ENCODE results near the gene ARHGEF25. TPM values are rescaled to one million over a fixed set of nuclear protein-coding genes. Genes with fewer than 3 reads are reported as not detected.
"Not testable (repeated sequence)": the region's sequence is repeated elsewhere in the genome, so short reads cannot be mapped to it uniquely, and the experiment has no call there.

The ARHGEF25 gene
- total RNA-seq, 4 donors from 2014 or later = 116 to 140 (median 128) TPM

DNA sequence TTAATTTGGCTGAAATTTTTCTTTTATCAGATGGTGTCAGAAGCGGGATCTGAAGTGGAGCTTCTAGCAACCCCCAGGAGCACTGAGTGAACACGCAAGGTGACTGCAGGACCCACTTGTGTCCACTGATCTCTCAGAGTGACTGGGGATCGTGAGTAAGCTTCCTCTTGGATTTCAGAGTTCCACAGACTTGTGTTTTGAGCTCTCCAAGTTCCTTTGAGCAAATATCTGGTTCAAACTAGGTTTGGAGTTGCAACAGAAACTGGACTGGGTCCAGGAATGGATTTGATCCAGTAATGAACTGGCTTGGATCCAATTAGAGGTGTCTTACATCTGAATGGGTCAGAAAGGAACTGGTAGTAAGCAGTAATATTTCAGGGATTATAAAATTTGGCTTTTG, 46.5 kb downstream of the ARHGEF25 start:
- no peaks in the 10 kb centered on the region for H3K36me3 ChIP-seq
- no peak overlapping the region for H3K27ac ChIP-seq
- WGBS, 2 donors (ENCODE audit: low coverage in 1 of 2) = 46 to 54% methylated on average over 2 to 3 of the region's 3 CpGs
- peak; percentile 81 for ATAC-seq
- no peak for TF ChIP-seq POLR2A (IDR thresholded peaks at IDR 0.05)
- peak; percentile 46 for TF ChIP-seq POLR2AphosphoS5 (IDR thresholded peaks at IDR 0.05)
- TF ChIP-seq, protein P1, sequence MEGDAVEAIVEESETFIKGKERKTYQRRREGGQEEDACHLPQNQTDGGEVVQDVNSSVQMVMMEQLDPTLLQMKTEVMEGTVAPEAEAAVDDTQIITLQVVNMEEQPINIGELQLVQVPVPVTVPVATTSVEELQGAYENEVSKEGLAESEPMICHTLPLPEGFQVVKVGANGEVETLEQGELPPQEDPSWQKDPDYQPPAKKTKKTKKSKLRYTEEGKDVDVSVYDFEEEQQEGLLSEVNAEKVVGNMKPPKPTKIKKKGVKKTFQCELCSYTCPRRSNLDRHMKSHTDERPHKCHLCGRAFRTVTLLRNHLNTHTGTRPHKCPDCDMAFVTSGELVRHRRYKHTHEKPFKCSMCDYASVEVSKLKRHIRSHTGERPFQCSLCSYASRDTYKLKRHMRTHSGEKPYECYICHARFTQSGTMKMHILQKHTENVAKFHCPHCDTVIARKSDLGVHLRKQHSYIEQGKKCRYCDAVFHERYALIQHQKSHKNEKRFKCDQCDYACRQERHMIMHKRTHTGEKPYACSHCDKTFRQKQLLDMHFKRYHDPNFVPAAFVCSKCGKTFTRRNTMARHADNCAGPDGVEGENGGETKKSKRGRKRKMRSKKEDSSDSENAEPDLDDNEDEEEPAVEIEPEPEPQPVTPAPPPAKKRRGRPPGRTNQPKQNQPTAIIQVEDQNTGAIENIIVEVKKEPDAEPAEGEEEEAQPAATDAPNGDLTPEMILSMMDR (IDR thresholded peaks at IDR 0.05) = peak in 1 of 4 experiments; percentile 8
- no peak for TF ChIP-seq EP300 (IDR thresholded peaks at IDR 0.05)
- peaks cover 0 to 8% (median 0%) of the 10 kb centered on the region in 3 donors for H3K4me1 ChIP-seq
- no peak overlapping the region for H3K4me3 ChIP-seq
- H3K9me3 ChIP-seq = no peaks in the 10 kb centered on the region
- no peaks in the 10 kb centered on the region for H3K27me3 ChIP-seq

DNA sequence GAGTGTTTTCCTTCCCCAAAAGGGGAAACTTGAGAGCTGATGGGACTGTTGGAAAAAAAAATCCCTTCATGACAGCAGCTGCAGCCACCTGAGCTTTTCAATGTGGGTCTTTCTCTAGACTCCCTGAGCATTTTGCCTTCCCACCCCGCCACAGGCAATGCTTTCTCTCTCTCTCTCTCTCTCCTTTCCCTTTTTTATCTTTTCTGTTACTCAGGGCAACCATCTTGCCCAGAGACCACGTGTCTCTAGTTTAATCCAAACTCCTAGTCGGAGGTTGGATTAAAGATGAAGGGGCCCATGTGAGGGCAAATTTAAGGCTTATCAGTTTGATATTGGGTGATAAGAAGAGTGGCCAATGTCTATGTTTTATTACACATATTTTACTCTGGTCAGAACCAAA, 47.7 kb downstream of the ARHGEF25 start:
- no peak overlapping the region for H3K4me3 ChIP-seq
- TF ChIP-seq, protein P1 (IDR thresholded peaks at IDR 0.05) = no peak
- TF ChIP-seq EP300 (IDR thresholded peaks at IDR 0.05) (no peak), POLR2A (IDR thresholded peaks at IDR 0.05) (no peak), POLR2AphosphoS5 (IDR thresholded peaks at IDR 0.05) (no peak)
- no peaks in the 10 kb centered on the region for H3K27me3 ChIP-seq
- no peak for ATAC-seq
- WGBS, 2 donors (ENCODE audit: low coverage in 1 of 2) = 49 to 55% methylated on average over 3 of the region's 3 CpGs
- peaks cover 0 to 8% (median 0%) of the 10 kb centered on the region in 3 donors for H3K4me1 ChIP-seq
- H3K27ac ChIP-seq = no peak overlapping the region
- no peaks in the 10 kb centered on the region for H3K36me3 ChIP-seq
- H3K9me3 ChIP-seq = no peaks in the 10 kb centered on the region

DNA sequence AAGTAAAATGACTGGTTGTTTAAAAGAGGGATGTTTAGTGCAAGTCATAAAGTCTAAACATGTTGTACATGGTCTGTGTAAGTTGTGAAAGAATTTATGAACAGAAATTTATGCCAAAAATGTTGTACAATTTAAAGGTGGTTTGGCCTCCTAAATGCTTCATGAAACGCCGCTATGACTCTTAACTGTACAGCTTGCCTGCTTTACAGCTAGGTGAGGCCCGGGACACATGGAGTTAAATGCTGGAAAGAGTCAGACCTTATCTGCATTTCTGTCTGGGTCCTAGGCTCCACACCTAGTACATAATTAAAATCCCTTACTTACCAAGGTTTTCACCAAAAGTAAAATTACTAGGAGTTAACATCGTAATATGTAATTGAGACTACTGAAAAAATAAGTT, 50.1 kb downstream of the ARHGEF25 start:
- no peaks in the 10 kb centered on the region for H3K9me3 ChIP-seq
- H3K36me3 ChIP-seq = no peaks in the 10 kb centered on the region
- ATAC-seq = no peak
- no peaks in the 10 kb centered on the region for H3K27me3 ChIP-seq
- no peak overlapping the region for H3K4me3 ChIP-seq
- no peak overlapping the region for H3K27ac ChIP-seq
- TF ChIP-seq POLR2AphosphoS5 (IDR thresholded peaks at IDR 0.05) (no peak), EP300 (IDR thresholded peaks at IDR 0.05) (no peak), POLR2A (IDR thresholded peaks at IDR 0.05) (no peak)
- TF ChIP-seq, protein P1 (IDR thresholded peaks at IDR 0.05) = no peak
- WGBS, 2 donors (ENCODE audit: low coverage in 1 of 2) = 78 to 86% methylated on average over 4 of the region's 4 CpGs
- peaks cover 0 to 8% (median 0%) of the 10 kb centered on the region in 3 donors for H3K4me1 ChIP-seq

DNA sequence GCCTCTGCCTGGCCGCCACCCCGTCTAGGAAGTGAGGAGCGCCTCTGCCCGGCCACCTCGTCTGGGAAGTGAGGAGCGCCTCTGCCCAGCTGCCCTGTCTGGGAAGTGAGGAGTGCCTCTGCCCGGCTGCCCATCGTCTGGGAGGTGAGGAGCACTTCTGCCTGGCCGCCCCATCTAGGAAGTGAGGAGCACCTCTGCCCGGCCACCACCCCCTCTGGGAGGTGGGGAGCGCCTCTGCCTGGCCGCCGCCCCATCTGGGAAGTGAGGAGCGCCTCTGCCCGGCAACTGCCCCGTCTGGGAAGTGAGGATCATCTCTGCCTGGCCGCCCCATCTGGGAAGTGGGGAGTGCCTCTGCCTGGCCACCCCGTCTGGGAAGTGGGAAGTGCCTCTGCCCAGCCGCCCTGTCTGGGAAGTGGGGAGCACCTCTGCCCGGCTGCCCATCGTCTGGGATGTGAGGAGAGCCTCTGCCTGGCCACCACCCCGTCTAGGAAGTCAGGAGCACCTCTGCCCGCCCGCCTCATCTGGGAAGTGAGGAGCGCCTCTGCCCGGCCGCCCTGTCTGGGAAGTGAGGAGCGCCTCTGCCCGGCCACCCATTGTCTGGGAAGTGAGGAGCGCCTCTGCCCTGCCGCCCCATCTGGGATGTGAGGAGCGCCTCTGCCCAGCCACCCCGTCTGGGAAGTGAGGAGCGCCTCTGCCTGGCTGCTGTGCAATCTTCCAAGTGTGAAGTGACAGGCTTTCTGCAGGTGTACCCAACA, 54.0 kb downstream of the ARHGEF25 start:
- H3K27me3 ChIP-seq, H3K27ac ChIP-seq, H3K4me3 ChIP-seq, H3K4me1 ChIP-seq, H3K9me3 ChIP-seq, H3K36me3 ChIP-seq, ATAC-seq: not testable (repeated sequence)
- no CpG with 5 or more reads among the region's 34 CpGs for WGBS, 2 donors (ENCODE audit: low coverage in 1 of 2)

Other genes starting within 250 kb of the ARHGEF25 start
- 10 to 100 TPM; 38.0 to 60.1 (median 45.9) TPM for gene R3HDM2, start 180.4 kb upstream of the ARHGEF25 start, total RNA-seq
- not detected for gene INHBC, start 176.7 kb upstream of the ARHGEF25 start, total RNA-seq
- not detected for gene INHBE, start 156.1 kb upstream of the ARHGEF25 start, total RNA-seq
- gene GLI1, start 151.7 kb upstream of the ARHGEF25 start, total RNA-seq = 1 to 10 TPM in 1 of 4 donors, under 1 TPM in 3; 0.15 to 3.6 (median 0.30) TPM
- 10 to 100 TPM in 1 of 4 donors, 1 to 10 TPM in 3; 5.6 to 13.1 (median 8.9) TPM for gene ARHGAP9, start 131.6 kb upstream of the ARHGEF25 start, total RNA-seq
- 100 to 1,000 TPM in 1 of 4 donors, 10 to 100 TPM in 3; 67.4 to 209 (median 81.7) TPM for gene MARS1, start 123.4 kb upstream of the ARHGEF25 start, total RNA-seq
- gene DDIT3, start 90.9 kb upstream of the ARHGEF25 start, total RNA-seq = 10 to 100 TPM; 17.7 to 41.2 (median 36.5) TPM
- 10 to 100 TPM in 3 of 4 donors, 1 to 10 TPM in 1; 8.9 to 22.6 (median 19.7) TPM for gene MBD6, start 88.6 kb upstream of the ARHGEF25 start, total RNA-seq
- gene DCTN2, start 64.2 kb upstream of the ARHGEF25 start, total RNA-seq = 100 to 1,000 TPM; 138 to 204 (median 182) TPM
- gene KIF5A, start 61.4 kb upstream of the ARHGEF25 start, total RNA-seq = 1 to 10 TPM in 3 of 4 donors, under 1 TPM in 1; 0.89 to 4.7 (median 1.6) TPM
- gene PIP4K2C, start 20.2 kb upstream of the ARHGEF25 start, total RNA-seq = 10 to 100 TPM; 21.7 to 38.7 (median 33.1) TPM
- 10 to 100 TPM; 34.6 to 70.2 (median 53.2) TPM for gene DTX3, start 6.6 kb upstream of the ARHGEF25 start, total RNA-seq
- gene B4GALNT1, start 21.8 kb downstream of the ARHGEF25 start, total RNA-seq = 10 to 100 TPM in 1 of 4 donors, 1 to 10 TPM in 3; 2.3 to 10.1 (median 5.0) TPM
- gene OS9, start 82.7 kb downstream of the ARHGEF25 start, total RNA-seq = 100 to 1,000 TPM; 161 to 235 (median 186) TPM
- 1 to 10 TPM; 1.6 to 4.2 (median 3.3) TPM for gene AGAP2, start 127.3 kb downstream of the ARHGEF25 start, total RNA-seq
- gene TSPAN31, start 133.6 kb downstream of the ARHGEF25 start, total RNA-seq = 10 to 100 TPM; 47.0 to 75.8 (median 53.2) TPM
- gene CDK4, start 140.9 kb downstream of the ARHGEF25 start, total RNA-seq = 100 to 1,000 TPM in 2 of 4 donors, 10 to 100 TPM in 2; 56.7 to 107 (median 101) TPM
- 10 to 100 TPM in 1 of 4 donors, 1 to 10 TPM in 3; 3.4 to 11.1 (median 7.9) TPM for gene MARCHF9, start 143.7 kb downstream of the ARHGEF25 start, total RNA-seq
- under 1 TPM in 3 of 4 donors, not detected in 1; 0.27 to 0.57 (median 0.31) TPM for gene CYP27B1, start 155.6 kb downstream of the ARHGEF25 start, total RNA-seq
- gene METTL1, start 160.7 kb downstream of the ARHGEF25 start, total RNA-seq = 10 to 100 TPM in 1 of 4 donors, 1 to 10 TPM in 3; 4.8 to 11.0 (median 7.8) TPM
- gene EEF1AKMT3, start 161.2 kb downstream of the ARHGEF25 start, total RNA-seq = 10 to 100 TPM; 10.8 to 19.5 (median 11.7) TPM
- gene TSFM, start 171.4 kb downstream of the ARHGEF25 start, total RNA-seq = 10 to 100 TPM; 26.4 to 30.9 (median 29.1) TPM
- 1 to 10 TPM; 1.4 to 9.3 (median 2.3) TPM for gene AVIL, start 207.3 kb downstream of the ARHGEF25 start, total RNA-seq
- 100 to 1,000 TPM; 151 to 190 (median 170) TPM for gene CTDSP2, start 235.3 kb downstream of the ARHGEF25 start, total RNA-seq